HG03571 (cell line): ENCODE data around the gene MTG1.
"Not testable (repeated sequence)": the region's sequence is repeated elsewhere in the genome, so short reads cannot be mapped to it uniquely, and the experiment has no call there.

Experiments
- ATAC-seq: cut with Tn5 transposase; IDR thresholded peaks from one replicate; pipeline ENCODE4 v1.9.1; 2021; ENCODE audit not compliant: unreplicated experiment

Gene MTG1

DNA sequence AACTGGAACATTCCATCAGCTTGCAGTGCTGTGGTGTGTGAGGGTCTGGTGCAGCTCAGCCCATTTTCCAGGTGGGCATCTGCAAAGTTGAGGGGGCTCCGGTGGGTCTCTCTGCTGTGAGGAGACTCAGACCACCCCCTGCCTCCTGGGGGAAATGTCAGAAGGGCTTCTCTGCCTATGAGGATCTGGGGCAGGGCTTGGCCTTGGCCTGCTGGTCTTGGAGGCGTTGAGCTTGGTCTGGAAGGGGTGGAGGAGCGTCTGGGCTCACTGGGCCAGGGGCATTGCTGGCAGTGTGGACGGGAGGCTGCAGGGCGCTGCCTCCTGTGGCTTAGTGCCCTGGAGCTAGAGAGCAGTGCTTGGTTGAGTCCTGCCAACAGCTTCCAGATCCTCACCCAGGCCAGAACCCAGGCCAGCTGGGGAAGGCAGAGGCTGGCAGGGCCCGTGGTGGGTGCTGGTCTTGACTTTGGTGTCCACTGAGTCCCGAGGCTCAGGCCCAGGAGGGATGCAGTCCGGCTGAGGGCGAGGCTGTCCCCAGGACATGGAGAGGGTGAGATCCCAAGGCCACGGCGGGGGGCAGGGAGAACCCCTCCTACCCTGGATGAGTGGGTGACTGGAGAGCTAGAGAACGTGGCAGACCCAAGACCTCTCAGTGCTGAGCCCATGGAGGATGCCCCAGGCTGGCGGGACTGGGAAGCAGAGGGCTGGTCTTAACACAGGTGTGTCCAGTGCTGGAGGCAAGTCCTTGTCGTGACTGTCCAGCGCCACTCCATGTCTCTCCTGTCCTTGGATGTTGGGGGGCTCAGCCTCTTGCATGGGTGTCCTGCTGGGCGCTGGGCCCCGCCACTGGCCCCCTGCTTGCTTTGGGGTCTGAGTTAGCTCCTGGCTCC, 27.6 kb downstream of the MTG1 start:
- ATAC-seq = no peak

DNA sequence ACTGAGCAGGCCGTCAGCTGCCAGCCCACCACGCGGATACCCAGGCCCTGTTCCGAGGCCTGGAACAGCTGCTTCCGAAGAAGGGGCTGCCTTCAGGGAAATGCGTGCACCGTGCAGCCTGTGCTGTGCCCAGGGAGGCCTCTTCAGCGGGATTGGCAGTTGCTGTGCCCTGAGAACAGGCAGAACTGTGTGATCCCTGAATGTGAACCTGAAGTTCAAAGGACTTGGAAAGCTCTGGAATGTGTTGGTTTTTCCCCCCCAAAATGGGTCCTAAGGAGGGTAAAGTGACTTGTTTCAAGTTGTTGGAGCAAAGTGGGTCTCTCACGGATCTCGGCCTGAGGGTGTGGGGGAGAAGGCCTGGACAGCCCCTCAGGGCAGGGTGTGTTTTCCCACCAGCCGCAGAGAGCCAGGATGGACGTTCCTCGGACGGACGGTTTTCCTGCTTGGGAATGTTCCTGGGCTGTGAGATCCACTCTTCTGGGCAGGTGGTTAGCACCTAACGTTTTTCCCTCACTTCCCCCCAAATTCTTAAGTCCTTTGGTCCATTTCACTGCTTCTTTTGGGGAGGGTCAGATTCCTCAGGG, 28.4 kb downstream of the MTG1 start:
- no peak for ATAC-seq

DNA sequence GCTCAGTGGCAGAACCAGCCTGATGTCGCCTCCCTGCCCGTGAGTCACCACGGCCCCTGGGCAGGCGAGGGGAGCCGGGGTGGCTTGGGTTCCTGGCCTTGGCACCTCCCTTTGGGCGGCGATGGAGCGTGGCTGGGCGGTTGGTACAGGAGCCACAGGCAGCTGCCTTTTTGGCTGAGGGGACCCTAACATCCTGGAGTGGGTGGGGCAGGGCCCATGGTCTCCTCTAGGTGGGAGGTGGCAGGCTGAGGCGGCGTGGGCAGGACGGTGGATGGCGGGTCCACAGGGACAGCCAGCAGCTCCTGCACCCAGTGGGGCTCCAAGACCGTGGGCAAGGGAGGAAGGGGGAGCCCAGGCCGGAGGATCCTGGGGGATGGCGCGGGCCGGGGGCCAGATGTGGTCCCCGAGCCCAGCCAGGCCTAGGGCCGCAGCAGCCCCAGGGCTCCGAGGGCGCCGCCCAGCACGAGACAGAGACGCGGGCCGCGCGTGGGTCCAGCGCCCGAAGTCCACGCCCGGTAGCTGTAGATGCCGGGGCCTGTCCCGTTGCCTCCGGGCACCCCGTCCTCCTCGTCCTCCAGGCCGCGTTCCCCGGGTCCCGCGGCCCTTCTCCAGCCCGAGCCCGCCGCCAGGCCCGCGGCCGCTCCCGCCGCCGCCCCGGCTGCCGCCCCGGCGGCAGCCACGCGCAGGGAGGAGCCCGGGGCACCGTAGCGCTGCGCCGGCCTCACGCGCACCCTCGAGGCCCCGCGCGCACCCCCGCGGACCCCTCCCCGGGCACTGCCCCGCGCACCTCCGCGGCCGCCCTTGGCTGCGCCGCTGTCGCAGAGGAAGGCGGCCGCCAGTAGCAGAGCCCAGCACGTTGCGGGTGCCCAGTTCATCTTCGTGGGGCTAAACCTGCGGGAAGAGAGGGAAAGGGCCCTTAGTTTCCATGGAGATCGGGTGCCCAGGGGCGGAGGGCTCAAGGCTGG, 29.1 kb downstream of the MTG1 start:
- no peak for ATAC-seq

- ATAC-seq = not testable (repeated sequence)
Measured at GRCh38 chr10:133424102-133424501, 30.1 kb downstream of the MTG1 start.

GRCh38 chr10:133424601-133425000, 30.6 kb downstream of the MTG1 start, which contains the start of gene SPRN:
Gene SPRN, minus strand, starts transcription at chr10:133424625. Its CDS starts 944 bp downstream, at chr10:133423681.
- ATAC-seq = not testable (repeated sequence)

- ATAC-seq = not testable (repeated sequence)
Measured at GRCh38 chr10:133429571-133429970, 35.6 kb downstream of the MTG1 start.

DNA sequence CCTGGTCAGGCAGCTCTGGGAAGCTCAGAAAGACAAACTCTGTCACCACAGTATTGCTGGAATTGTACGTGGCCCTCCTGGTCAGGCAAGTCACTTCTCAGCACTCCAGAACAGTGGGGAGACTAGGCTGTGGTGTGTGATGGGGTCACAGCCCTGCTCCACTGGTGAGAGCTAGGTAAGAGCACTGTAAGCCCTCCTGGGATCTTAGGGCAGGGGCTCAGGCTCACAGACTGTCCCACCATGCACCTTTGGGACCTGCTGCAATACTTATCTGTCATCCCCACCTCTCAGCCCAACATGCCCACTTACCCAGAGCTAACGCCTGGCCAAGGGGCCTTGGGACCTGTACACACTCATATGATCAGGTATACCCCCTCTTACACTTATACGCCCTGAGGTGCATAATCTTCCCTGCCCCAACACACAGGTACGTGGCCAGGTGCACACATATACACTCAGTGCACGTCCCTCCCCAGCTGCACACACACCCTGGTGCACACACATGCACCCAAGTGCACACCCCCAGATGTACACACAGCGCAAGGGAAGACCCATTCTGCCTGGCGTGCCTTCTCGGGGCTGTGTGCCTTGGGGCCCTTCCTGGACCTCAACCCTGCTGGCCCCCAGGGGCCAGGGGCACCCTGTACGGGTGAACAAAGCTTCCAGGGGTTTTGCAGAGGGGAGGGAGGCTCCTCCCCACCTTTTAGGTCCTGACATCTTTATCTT, 38.1 kb downstream of the MTG1 start:
- not testable (repeated sequence) for ATAC-seq

DNA sequence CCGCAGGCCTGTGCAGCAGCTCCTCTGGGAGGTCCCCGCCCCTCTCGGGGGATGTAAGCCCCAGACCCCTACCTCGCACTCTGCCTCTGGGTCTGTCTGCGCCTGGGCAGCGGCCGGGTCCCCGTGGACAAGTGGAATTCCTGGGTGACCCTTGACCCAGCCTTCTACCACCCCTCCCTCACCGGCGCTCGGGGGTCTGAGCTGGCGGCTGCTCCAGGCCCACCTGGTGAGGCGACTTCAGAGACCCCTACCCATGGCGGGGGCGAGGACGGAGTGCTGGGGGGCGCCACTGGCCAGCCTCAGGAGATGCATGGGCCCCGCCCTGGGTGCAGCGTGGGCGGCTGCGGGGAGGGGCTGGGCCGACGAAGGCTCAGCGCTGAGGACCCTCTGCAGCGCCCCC, 38.8 kb downstream of the MTG1 start:
- not testable (repeated sequence) for ATAC-seq

GRCh38 chr10:133438711-133439273, 44.8 kb downstream of the MTG1 start:
- no peak for ATAC-seq

DNA sequence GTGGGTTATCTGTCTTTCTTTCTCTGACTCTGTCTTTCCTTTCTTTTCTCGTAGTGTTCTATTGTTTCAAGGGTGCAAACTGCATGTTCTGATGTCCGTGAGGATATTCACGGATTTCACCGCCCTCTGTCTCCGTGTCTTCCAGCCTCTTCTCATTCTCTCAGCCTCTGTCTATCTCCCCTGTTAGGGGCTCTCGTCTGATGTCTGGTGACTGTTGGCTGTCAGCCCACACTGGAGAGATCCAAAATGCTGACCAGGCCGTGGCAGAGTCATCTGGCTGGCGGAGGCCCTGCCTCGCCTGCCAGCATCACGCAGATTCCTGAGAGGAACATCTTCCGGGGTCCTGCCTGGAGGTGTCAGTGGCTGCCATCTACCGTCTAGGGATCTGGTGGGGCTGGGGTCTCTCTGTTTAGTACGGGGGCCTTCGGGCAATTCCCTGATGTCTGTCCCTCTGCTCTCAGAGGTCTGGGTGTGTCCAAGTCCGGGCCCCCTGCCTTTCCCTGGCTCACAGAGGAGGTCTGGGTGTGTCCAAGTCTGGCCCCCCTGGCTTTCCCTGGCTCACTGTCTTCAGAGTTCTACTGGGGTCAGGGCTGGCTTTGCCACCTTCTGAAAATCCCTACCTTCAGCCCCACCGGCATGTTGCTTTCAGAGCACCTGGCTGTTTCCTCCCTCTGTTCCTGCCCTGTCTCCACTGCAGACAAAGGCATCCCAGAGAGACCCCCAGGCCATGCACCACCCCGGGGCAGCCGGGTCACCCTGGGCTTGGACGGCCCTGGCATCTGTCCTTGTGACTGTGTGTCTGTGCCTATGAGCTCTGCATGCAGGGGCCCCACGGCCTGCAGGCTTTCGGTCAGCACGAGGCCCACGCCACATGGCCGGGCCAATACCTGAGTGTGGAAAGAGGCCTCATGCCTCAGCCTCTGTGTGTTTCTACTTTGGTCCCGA, 45.8 kb downstream of the MTG1 start:
- no peak for ATAC-seq

DNA sequence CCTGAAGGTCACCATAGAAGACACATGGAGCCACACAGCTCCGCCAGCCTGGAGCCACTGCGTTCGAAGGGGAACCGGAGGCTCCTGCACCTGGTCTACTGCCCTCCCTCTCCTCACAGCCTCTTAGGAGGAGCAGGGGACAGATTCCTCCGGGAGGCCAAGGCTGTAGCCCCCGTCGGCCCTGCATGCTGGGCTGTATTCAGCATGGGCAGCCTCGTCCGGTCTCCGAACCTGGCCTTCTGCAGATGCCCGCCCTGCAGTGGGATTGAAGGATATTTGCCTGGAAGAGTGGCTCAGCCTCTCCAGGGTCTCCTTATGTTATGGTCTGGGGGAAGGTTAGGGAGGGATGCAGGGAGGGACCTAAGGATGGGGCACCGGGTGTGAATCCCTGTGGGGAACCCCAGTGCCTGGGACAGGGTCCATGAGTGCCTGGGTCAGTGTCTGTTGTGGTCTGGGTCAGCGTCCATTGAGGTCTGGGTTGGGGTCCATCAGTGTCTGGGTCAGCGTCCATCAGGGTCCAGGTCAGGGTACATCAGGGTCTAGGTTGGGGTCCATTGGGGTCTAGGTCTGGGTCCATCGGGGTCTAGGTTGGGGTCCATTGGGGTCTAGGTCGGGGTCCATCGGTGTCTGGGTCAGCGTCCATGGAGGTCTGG, 46.8 kb downstream of the MTG1 start:
- no peak for ATAC-seq

DNA sequence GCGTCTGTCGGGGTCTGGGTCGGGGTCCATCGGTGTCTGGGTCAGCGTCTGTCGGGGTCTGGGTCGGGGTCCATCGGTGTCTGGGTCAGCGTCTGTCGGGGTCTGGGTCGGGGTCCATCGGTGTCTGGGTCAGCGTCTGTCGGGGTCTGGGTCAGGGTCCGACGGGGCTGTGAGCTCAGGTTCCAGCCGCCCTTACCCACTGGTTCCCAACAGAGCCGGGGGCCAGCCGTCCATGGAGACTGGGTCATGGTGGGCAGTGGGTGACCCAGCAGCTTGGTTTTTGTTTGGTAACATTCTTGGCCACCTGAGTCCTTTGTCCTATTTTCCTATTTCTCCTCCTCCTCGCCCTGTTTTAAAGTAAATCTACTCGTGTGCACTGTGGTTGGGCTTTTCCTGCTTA, 47.4 kb downstream of the MTG1 start:
- ATAC-seq = not testable (repeated sequence)

- ATAC-seq = no peak
Measured at GRCh38 chr10:133441780-133442179, 47.8 kb downstream of the MTG1 start.

GRCh38 chr10:133442191-133442966, 48.4 kb downstream of the MTG1 start:
- no peak for ATAC-seq

GRCh38 chr10:133442967-133443924, 49.3 kb downstream of the MTG1 start:
- ATAC-seq = no peak

GRCh38 chr10:133444342-133445267, 50.6 kb downstream of the MTG1 start:
- no peak for ATAC-seq
